Measurements from ENCODE around the gene KIF16B. TPM values are rescaled to one million over a fixed set of nuclear protein-coding genes. Genes with fewer than 3 reads are reported as not detected.

Gene KIF16B
- total and polyA plus RNA-seq, 2 of the 8 experiments (the other 6 are each of a cell fraction or from before 2014, with no cell fraction given): 3.0 to 9.2 TPM

DNA sequence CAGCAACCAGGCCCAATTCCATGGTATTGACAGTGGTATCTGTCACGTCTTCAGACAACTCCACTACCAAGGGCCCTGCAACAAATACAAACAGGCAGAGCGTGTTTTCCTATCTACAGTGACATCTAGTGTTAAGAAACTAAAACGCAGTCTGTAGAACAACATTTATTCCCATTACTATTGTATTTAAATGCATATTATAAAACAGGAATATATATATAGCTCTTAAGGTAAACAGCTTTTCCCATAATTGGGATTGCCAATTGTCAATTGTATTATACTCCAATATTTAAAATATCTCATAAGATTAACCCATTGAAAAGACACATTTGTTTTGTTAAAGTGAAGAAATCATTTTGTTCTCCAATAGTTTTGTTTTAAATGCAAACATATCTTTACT, 97.2 kb downstream of the KIF16B start:
- Histone ChIP-seq H3K18ac (ENCODE audit: extremely low read depth, low read length) (no peak overlapping the region), H2BK20ac (ENCODE audit: low read length) (no peak overlapping the region), H3K56ac (replicated peaks; ENCODE audit: insufficient read length, low read depth, low read length) (no peak overlapping the region), H3K4me2 (ENCODE audit: insufficient read depth in 1 of 2, low read depth in 2 of 2, low read length in 2 of 2) (no peak overlapping the region), H3K23me2 (ENCODE audit: low read depth, low read length) (no peaks in the 10 kb centered on the region), H3K14ac (ENCODE audit: insufficient read length) (no peak overlapping the region), H2BK15ac (ENCODE audit: low read length) (no peak overlapping the region), H4K8ac (ENCODE audit: extremely low read depth, insufficient read depth, low read length) (no peak overlapping the region), H3K36me3 (ENCODE audit: control insufficient read depth in 2 of 4, insufficient read depth in 4 of 4, low read length in 3 of 4) (no peaks in the 10 kb centered on the region; a peak in 1 of 8 replicates), H3K4me3 (ENCODE audit: extremely low read depth in 1 of 4, insufficient read depth in 2 of 4, low read depth in 3 of 4, low read length in 4 of 4) (no peak overlapping the region), H3K9me3 (ENCODE audit: insufficient read depth in 2 of 2, low read depth in 1 of 2, low read length in 1 of 2) (no peaks in the 10 kb centered on the region), H3K79me2 (ENCODE audit: control insufficient read depth in 1 of 2, insufficient read depth in 2 of 2, low read length in 2 of 2) (no peaks in the 10 kb centered on the region), H3K79me1 (ENCODE audit: low read depth, low read length) (no peaks in the 10 kb centered on the region), H2BK5ac (ENCODE audit: low read depth, low read length) (no peak overlapping the region), H4K5ac (ENCODE audit: insufficient read length, low read depth, low read length) (no peak overlapping the region), H3K9ac (replicated peaks in 1 of 4; ENCODE audit: extremely low read depth in 1 of 4, low read depth in 3 of 4, low read length in 3 of 4) (no peak overlapping the region), H2BK12ac (ENCODE audit: low read depth, low read length) (no peak overlapping the region), H4K20me1 (replicated peaks in 1 of 2; ENCODE audit: control insufficient read depth in 1 of 2, insufficient read depth in 2 of 2, low read length in 2 of 2) (no peaks in the 10 kb centered on the region), H4K91ac (replicated peaks; ENCODE audit: insufficient read length, low read length) (no peak overlapping the region), H2AK5ac (ENCODE audit: low read depth, low read length) (no peak overlapping the region), H2AFZ (ENCODE audit: low read length) (no peak overlapping the region), H3K4ac (replicated peaks; ENCODE audit: insufficient read length, low read depth, low read length) (no peak overlapping the region), H3K27ac (ENCODE audit: low read depth, low read length) (no peak overlapping the region), H2BK120ac (replicated peaks; ENCODE audit: low read depth, low read length) (no peak overlapping the region), H3K23ac (ENCODE audit: insufficient read length) (no peak overlapping the region), H3K27me3 (replicated peaks in 1 of 4; ENCODE audit: control insufficient read depth in 3 of 4, extremely low read depth in 1 of 4, insufficient read depth in 3 of 4, low read length in 3 of 4) (no peaks in the 10 kb centered on the region), H3K4me1 (replicated peaks in 1 of 4; ENCODE audit: control insufficient read depth in 3 of 4, insufficient read depth in 4 of 4, low read length in 3 of 4) (no peaks in the 10 kb centered on the region; a peak in 1 of 7 replicates)
- 18% methylated on average over 3 of the region's 3 CpGs; no CpG with 5 or more reads in 1 of the 2 experiments for WGBS, 2 experiments (ENCODE audit: extremely low coverage in 1 of 2, insufficient coverage in 1 of 2, insufficient read length in 1 of 2, insufficient replicate concordance in 2 of 2, low coverage in 1 of 2, low lambda C conversion rate in 2 of 2, missing lambda C conversion rate in 1 of 2)
- no peak for DNase-seq (ENCODE audit: low read depth in 1 of 2, low spot score in 2 of 2)
- FAIRE-seq: no peak
- POLR2A ChIA-PET (ENCODE audit: partially characterized antibody): no interaction called here
- CTCF ChIA-PET (ENCODE audit: partially characterized antibody): interaction anchor here (0.6 to 2.6 kb wide), 30 partner anchors 9 to 1418 kb away, joined by 3 to 20 read pairs (median 3); no protein-coding TSS in a partner anchor
- TF ChIP-seq JUND (IDR thresholded peaks at IDR 0.05; ENCODE audit: low read length) (no peak), RAD21 (IDR thresholded peaks at IDR 0.05 in 1 of 2, conservative IDR thresholded peaks at IDR 0.05 in 1 of 2; ENCODE audit: low read depth in 2 of 2, low read length in 2 of 2) (peak; percentile 75 to 76), TAF7 (optimal IDR thresholded peaks at IDR 0.05; ENCODE audit: borderline replicate concordance, low read depth, low read length) (no peak), CBX8 (IDR thresholded peaks at IDR 0.05; ENCODE audit: borderline replicate concordance, low read depth, low read length) (no peak), TEAD4 (IDR thresholded peaks at IDR 0.05; ENCODE audit: low read depth, low read length) (no peak)
- TF ChIP-seq, protein P1, sequence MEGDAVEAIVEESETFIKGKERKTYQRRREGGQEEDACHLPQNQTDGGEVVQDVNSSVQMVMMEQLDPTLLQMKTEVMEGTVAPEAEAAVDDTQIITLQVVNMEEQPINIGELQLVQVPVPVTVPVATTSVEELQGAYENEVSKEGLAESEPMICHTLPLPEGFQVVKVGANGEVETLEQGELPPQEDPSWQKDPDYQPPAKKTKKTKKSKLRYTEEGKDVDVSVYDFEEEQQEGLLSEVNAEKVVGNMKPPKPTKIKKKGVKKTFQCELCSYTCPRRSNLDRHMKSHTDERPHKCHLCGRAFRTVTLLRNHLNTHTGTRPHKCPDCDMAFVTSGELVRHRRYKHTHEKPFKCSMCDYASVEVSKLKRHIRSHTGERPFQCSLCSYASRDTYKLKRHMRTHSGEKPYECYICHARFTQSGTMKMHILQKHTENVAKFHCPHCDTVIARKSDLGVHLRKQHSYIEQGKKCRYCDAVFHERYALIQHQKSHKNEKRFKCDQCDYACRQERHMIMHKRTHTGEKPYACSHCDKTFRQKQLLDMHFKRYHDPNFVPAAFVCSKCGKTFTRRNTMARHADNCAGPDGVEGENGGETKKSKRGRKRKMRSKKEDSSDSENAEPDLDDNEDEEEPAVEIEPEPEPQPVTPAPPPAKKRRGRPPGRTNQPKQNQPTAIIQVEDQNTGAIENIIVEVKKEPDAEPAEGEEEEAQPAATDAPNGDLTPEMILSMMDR (IDR thresholded peaks at IDR 0.05; ENCODE audit: control extremely low read depth in 1 of 3, insufficient read depth in 1 of 3, low read depth in 1 of 3, low read length in 3 of 3): peak in 2 of 3 experiments; percentile 40 to 51; a peak in 3 of 4 replicates

Data from H1 (cell line).